ENCODE data around the gene BPIFB3. TPM values are rescaled to one million over a fixed set of nuclear protein-coding genes. Genes with fewer than 3 reads are reported as not detected.
"Not testable (repeated sequence)": the region's sequence is repeated elsewhere in the genome, so short reads cannot be mapped to it uniquely, and the experiment has no call there.

Gene BPIFB3
- total RNA-seq, 1 donor from 2014 or later, result not detected

GRCh38 chr20:33028875-33029274 lies 24.8 kb upstream of the BPIFB3 start:
- no peak for DNase-seq

GRCh38 chr20:33030076-33030475 lies 23.6 kb upstream of the BPIFB3 start:
- no peak for DNase-seq

DNA sequence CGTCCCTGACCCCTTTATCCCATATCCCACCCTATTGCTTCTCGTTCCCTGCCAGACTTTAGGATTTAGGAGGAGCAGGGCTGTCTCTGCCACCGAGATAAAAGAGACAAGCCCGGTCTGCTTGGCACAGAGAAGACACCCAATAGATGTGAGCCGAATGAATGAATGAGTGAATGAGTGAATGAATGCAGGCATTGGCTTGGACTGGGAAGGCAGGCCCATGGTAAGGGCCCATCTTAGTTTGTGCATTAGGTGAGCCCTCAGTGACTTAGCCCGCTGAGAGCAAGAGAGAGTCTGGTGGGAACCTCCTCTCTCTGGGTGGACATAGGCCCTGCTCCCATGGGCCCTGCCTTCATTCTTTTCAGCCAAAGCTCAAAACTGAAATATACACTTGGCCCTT lies 23.1 kb upstream of the BPIFB3 start:
- no peak for DNase-seq

GRCh38 chr20:33031531-33031930 lies 22.2 kb upstream of the BPIFB3 start, which contains the start of gene BPIFB6:
Gene BPIFB6 (plus strand): TSS chr20:33031648. CDS start chr20:33031648, 0 bp downstream.
- no peak for DNase-seq

GRCh38 chr20:33032555-33032954 lies 21.1 kb upstream of the BPIFB3 start:
- DNase-seq, result no peak

DNA sequence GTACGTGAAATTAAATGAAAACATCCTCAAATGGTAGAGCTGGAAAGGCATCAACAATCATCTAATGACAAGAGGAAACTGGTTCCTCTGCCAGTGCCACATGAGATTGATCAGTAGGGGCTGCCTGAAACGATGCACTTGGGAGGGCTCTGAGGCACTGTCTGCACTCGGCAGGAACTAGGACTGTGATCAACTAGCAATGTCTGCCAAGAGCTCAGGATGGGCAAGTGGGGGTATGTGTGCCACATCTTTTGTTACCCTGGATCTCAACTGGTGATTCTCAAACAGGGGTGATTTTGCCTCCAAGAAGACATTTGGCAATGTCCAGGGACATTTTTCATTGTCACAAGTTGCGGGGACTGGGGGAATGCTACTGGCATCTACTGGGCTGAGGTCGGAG lies 20.3 kb upstream of the BPIFB3 start:
- no peak for DNase-seq

GRCh38 chr20:33034115-33034514 lies 19.6 kb upstream of the BPIFB3 start:
- no peak for DNase-seq

DNA sequence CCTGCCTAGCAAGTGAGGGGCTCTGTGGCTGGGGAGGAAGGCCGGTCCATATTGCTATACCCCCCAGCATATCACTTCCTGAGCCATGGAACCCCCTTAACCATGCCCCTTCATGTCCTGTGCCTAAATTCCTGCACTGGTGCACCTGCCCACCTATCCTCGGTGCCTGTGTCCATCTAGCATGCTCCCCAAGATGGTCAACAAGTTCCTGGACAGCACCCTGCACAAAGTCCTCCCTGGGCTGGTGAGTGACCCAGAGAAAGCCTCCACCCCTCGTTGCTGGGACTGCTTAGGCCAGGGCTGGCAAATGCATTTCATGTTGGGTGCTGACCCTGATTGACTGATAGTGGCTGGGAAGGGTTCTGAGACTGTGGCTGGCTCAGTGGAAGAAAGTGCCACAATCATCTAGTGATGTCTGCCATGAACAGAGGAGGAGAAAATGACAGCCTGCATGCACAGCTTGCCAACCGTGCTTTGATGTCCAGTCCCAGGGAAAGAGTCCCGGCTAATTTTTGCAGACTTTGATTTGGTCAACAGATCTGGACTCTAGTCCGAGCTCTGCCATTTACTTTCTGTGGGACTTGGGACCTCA lies 18.7 kb upstream of the BPIFB3 start:
- no peak for DNase-seq

DNA sequence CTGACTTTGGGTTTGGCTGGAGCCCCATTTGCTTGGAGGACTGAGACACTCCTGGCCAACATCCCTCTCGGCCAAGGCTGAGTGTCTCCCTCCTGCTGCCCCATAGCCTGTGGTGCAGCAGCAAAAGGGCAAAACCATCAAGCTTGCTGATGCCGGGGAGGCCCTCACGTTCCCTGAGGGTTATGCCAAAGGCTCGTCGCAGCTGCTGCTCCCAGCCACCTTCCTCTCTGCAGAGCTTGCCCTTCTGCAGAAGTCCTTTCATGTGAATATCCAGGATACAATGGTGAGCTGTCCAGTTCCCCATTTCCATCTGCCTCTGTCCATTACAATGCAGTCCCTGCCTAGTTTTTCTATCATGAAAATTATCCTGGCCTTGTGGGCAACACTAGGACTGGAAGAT lies 16.2 kb upstream of the BPIFB3 start:
- no peak for DNase-seq

- no peak for DNase-seq
These were observed 15.5 kb upstream of the BPIFB3 start for GRCh38 chr20:33038243-33038642.

- DNase-seq, result no peak
These were observed 11.3 kb upstream of the BPIFB3 start for GRCh38 chr20:33042430-33042829.

- no peak for DNase-seq
These were observed 10.5 kb upstream of the BPIFB3 start for GRCh38 chr20:33042983-33043730.

DNA sequence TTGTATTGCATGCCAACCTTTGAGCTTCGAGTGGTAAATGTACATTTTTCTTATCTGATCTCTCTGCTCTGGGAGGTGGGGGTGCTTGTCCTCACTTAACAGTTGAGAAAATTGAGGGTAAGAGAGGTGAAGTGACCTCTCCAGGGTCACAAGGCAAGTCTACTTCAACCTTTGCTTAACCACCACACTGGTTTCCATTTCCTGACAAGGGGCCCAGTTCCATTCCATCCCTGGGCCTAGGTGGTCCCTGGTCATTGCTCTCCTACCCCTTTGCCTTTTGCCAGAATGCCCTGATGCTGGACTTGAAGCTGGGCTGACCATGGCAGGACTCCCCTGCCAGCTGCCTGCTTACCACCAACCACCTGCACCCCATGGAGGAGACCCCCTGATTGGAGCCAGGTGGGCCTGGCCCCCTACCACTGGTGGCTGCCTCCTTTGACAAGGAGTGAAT lies 9.9 kb upstream of the BPIFB3 start:
- DNase-seq, result no peak

GRCh38 chr20:33045129-33045721 lies 8.5 kb upstream of the BPIFB3 start:
- not testable (repeated sequence) for DNase-seq

GRCh38 chr20:33046412-33046811 lies 7.3 kb upstream of the BPIFB3 start:
- no peak for DNase-seq

- no peak for DNase-seq
These were observed 2.4 kb upstream of the BPIFB3 start for GRCh38 chr20:33051333-33051732.

DNA sequence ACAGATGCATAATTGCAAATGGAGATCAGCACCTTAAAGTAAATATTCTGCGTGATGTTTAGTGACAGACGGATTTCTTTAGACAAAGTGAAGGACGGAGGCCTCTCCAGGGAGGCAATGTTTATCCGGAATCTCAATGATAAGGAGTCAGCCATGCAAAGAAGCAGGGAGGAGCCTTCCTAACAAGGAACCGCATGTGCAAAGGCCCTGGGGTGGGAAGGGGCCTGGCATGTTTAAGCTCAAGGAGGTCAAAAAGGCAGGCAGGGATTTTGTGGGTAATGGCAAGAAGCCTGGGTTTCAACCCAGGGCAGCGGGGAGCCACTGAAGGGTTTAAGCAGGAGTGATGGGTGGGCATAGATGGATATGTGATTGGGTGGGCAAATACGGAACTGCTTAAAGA lies 678 bp downstream of the BPIFB3 start:
- no peak for DNase-seq

GRCh38 chr20:33054791-33055190 lies 1.1 kb downstream of the BPIFB3 start:
- no peak for DNase-seq

- no peak for DNase-seq
These were observed 5.4 kb downstream of the BPIFB3 start for GRCh38 chr20:33059136-33059535.

DNA sequence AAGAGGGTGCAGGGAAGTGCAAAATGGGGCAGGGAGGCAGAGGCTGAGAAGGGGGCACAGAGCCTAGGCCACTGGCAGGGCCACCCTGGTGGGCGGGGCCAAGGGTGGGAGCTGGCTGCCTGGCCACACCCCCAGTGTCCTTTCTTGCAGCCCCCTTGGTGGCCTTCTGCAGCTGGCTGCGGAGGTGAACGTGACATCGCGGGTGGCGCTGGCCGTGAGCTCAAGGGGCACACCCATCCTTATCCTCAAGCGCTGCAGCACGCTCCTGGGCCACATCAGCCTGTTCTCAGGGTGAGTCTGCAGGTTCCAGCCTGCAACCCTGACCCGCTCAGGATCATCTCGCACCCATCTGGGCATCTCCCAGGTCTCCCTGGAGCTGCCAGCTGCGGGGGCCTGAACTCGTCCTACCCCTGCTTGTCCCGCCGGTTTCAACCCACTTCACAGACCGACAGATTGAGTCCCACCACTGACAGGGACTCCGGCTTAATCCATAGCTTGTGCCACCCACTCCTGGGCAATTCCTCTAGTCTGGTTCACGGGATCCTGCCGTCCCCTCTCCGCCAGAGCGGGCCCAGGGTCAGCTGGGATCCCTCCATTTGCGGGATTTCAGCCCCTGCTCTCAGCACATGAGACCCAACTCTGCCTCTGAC lies 6.2 kb downstream of the BPIFB3 start:
- no peak for DNase-seq

DNA sequence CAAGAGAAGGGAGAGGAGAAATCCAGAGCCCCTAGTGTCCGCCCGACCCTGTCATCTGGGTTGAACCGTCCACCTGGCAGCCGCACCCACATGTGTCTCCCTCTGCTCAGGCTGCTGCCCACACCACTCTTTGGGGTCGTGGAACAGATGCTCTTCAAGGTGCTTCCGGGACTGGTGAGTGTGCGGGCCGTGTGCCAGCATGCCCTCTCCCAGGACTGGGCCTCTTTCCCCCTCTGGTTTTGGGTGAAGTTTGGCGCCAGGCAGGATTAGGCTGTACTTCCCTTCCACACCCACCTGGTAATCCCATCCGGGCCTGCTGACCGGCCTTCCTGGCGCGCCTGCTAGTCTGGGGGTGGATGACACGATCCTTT lies 7.9 kb downstream of the BPIFB3 start:
- no peak for DNase-seq

GRCh38 chr20:33062105-33062824 lies 8.6 kb downstream of the BPIFB3 start:
- no peak for DNase-seq

DNA sequence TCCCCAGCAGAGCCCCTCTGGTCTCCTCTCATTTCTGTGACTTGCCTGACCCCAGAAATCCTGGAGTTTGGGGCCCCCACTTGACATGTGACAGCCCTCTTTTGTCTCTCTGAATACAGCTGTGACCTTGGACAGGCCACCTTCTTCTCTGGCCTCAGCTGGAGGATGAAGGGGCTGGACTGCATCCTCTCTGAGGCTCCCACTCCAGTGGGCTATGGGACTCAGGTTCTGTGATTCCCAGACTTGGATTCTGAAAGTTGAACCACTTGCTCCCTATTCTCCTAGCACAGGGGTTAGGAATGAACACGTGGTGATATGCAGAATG lies 9.1 kb downstream of the BPIFB3 start:
- DNase-seq, result no peak

Measured in skin of body (tissue), 2 donors.